K562 (cell line): ENCODE measurements around the gene ACADVL. TPM values are rescaled to one million over a fixed set of nuclear protein-coding genes. Genes with fewer than 3 reads are reported as not detected.

Experiments
- ATF6 ChIP-seq: sonication (generic); formaldehyde crosslinking; IDR thresholded peaks from 2 replicates; pipeline ENCODE4 v1.4.0; 2020; ENCODE audit warnings: mild to moderate bottlenecking, missing genetic modification reagents
- KLF1 ChIP-seq: fragments of 450-650 bp; IDR thresholded peaks from 2 replicates; pipeline ENCODE4 v1.6.1; 2016; ENCODE audit warnings: missing genetic modification characterization, missing compliant biosample characterization
- LARP7 ChIP-seq: fragments of 450-650 bp; IDR thresholded peaks from 2 replicates; pipeline ENCODE4 v1.6.1; 2016
- MCM5 ChIP-seq: fragments of 450-650 bp; IDR thresholded peaks from 2 replicates; pipeline ENCODE4 v1.6.1; 2016; ENCODE audit warnings: low read depth
- NELFE ChIP-seq: IDR thresholded peaks from 2 replicates; pipeline ENCODE4 v1.6.1; 2011; ENCODE audit warnings: mild to moderate bottlenecking; ENCODE audit not compliant: insufficient read depth, insufficient read length
- SMARCB1 ChIP-seq: IDR thresholded peaks from 2 replicates; pipeline ENCODE4 v1.6.1; 2011; ENCODE audit warnings: improper control_type of control experiment, low read depth; ENCODE audit not compliant: insufficient read length
- TCF7L2 ChIP-seq: fragments of 150-350 bp; IDR thresholded peaks from 2 replicates; pipeline ENCODE4 v1.6.1; 2016; ENCODE audit warnings: low read depth, mild to moderate bottlenecking, low read length, moderate library complexity
- TEAD4 ChIP-seq, 2 experiments: sonication (generic) in 1 of 2; formaldehyde crosslinking in 1 of 2; IDR thresholded peaks; 2 replicates each; pipeline versions ENCODE4 v1.6.1 to v1.8.0; 2012 to 2022; ENCODE audit warnings: borderline replicate concordance in 1 of 2, inconsistent platforms in 1 of 2, low read length in 1 of 2, mild to moderate bottlenecking in 1 of 2, missing genetic modification reagents in 1 of 2
- ZBTB43 ChIP-seq: sonication (generic); formaldehyde crosslinking; IDR thresholded peaks from 2 replicates; pipeline ENCODE4 v1.8.0; 2023; ENCODE audit warnings: mild to moderate bottlenecking, missing genetic modification reagents
- ZNF197 ChIP-seq: fragments of 200-800 bp; sonication (Bioruptor generic); IDR thresholded peaks from 2 replicates; pipeline ENCODE4 v1.6.1; 2016; ENCODE audit warnings: low read depth, missing genetic modification characterization, missing compliant biosample characterization
- ZNF274 ChIP-seq: IDR thresholded peaks from 2 replicates; pipeline ENCODE4 v1.6.1; 2011; ENCODE audit warnings: low read depth, mild to moderate bottlenecking, low read length, moderate library complexity, borderline replicate concordance
- ZNF408 ChIP-seq: fragments of 250-450 bp; sonication (Bioruptor Pico); IDR thresholded peaks from 2 replicates; pipeline ENCODE4 v1.4.0; 2020; ENCODE audit warnings: low read depth, mild to moderate bottlenecking, moderate library complexity
- ZNF586 ChIP-seq: fragments of 450-650 bp; formaldehyde crosslinking; conservative IDR thresholded peaks from 2 replicates; pipeline ENCODE4 v1.4.0; 2020; ENCODE audit warnings: mild to moderate bottlenecking, moderate library complexity
- ZNF717 ChIP-seq: fragments of 250-450 bp; sonication (Bioruptor Pico); IDR thresholded peaks from 2 replicates; pipeline ENCODE4 v1.5.0; 2021
- polyA plus RNA-seq, 8 experiments: library from polyadenylated mRNA; depleted of rRNA in 4 of 8; stranded (reverse) in 5 of 8; unstranded in 3 of 8; fragments of >200 nt; fragmentation: Nextera tagmentation in 2 of 8; fragmentation: Illumina TruSeq in 1 of 8; extraction: Ambion mirVana in 2 of 8; extraction: Trizol in 1 of 8; gene quantifications; 2 replicates each; pipeline versions ENCODE4 v1.2.1 to v1.2.3, GENCODE V29; 2011 to 2014; ENCODE audit warnings: inconsistent platforms in 1 of 8, missing spikeins in 1 of 8
- total RNA-seq, 7 experiments: library from RNA; depleted of rRNA in 6 of 7; stranded (reverse); fragments of >200 nt in 6 of 7; fragmentation: Illumina TruSeq in 2 of 7; extraction: Trizol in 2 of 7; gene quantifications; 2 replicates each; pipeline versions ENCODE4 v1.2.1 to v1.2.3, GENCODE V29; 2011 to 2021; ENCODE audit warnings: low replicate concordance in 1 of 7
- TF ChIP-seq, protein P1 (sequence below): sonication (generic); formaldehyde crosslinking; IDR thresholded peaks from 2 replicates; pipeline ENCODE4 v1.8.1; 2023; ENCODE audit warnings: missing genetic modification reagents, mild to moderate bottlenecking, borderline replicate concordance

Gene ACADVL
- total and polyA plus RNA-seq, 9 of the 15 experiments (the other 6 are each of a cell fraction or from before 2014, with no cell fraction given): 25.5 to 449 (median 214) TPM

DNA sequence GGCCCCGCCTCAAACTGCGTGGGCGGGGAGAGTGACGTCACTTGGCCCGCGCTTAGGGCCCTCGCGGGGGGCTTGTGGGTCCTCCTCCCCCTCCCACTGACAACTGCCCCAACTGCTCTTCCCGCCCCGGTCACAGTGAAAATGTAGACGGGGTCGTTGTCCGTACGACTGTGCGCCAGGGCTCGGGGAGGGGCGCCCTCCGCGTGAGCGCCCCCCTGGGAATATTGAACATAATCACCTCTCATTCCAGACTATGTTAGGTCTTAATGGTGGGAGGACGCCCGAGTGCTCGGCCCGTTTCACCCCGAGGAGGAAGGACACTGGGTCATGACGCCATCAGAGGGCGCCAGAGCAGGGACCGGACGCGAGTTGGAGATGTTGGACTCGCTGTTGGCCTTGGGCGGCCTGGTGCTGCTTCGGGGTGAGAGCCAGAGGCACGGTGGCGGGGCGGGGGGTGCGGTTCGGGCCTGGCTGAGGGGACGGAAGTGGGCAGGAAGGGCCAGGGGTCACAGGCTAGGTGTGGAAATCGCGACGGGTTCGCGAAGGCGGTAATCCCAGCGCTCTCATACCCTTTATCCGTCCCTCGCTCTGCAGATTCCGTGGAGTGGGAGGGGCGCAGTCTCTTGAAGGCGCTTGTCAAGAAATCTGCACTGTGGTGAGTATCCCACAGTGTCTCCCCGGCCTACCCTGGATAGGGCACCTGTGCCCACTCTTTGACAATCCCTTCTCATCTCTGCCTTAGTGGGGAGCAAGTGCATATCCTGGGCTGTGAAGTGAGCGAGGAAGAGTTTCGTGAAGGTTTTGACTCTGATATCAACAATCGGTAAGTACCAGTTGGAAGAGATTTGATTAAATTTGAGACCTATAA is 32.7 kb downstream of the ACADVL start, which contains the start of gene ELP5 (continued):
- TF ChIP-seq, protein P1, sequence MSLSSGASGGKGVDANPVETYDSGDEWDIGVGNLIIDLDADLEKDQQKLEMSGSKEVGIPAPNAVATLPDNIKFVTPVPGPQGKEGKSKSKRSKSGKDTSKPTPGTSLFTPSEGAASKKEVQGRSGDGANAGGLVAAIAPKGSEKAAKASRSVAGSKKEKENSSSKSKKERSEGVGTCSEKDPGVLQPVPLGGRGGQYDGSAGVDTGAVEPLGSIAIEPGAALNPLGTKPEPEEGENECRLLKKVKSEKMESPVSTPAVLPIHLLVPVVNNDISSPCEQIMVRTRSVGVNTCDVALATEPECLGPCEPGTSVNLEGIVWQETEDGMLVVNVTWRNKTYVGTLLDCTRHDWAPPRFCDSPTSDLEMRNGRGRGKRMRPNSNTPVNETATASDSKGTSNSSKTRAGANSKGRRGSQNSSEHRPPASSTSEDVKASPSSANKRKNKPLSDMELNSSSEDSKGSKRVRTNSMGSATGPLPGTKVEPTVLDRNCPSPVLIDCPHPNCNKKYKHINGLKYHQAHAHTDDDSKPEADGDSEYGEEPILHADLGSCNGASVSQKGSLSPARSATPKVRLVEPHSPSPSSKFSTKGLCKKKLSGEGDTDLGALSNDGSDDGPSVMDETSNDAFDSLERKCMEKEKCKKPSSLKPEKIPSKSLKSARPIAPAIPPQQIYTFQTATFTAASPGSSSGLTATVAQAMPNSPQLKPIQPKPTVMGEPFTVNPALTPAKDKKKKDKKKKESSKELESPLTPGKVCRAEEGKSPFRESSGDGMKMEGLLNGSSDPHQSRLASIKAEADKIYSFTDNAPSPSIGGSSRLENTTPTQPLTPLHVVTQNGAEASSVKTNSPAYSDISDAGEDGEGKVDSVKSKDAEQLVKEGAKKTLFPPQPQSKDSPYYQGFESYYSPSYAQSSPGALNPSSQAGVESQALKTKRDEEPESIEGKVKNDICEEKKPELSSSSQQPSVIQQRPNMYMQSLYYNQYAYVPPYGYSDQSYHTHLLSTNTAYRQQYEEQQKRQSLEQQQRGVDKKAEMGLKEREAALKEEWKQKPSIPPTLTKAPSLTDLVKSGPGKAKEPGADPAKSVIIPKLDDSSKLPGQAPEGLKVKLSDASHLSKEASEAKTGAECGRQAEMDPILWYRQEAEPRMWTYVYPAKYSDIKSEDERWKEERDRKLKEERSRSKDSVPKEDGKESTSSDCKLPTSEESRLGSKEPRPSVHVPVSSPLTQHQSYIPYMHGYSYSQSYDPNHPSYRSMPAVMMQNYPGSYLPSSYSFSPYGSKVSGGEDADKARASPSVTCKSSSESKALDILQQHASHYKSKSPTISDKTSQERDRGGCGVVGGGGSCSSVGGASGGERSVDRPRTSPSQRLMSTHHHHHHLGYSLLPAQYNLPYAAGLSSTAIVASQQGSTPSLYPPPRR (CRISPR knock-in tag): 0 out of 2 replicates have a peak, but pooled peaks have one; percentile 55
- TF ChIP-seq KLF1 (tag) (no peak), MCM5 (no peak), ZBTB43 (CRISPR knock-in tag) (no peak), LARP7 (no peak), SMARCB1 (no peak), ZNF717 (CRISPR knock-in tag) (no peak), ZNF586 (no peak), TEAD4 (IDR thresholded peaks at IDR 0.05; ENCODE audit: low read length) (no peak), TEAD4 (CRISPR knock-in tag; IDR thresholded peaks at IDR 0.05; ENCODE audit: borderline replicate concordance) (no peak), NELFE (no peak), ZNF408 (CRISPR knock-in tag) (no peak), ZNF274 (no peak), TCF7L2 (no peak), ZNF197 (no peak), ATF6 (no peak)
